Esophagus squamous epithelium (tissue), 5 donors: Measurements from ENCODE around the gene KLF6. TPM values are rescaled to one million over a fixed set of nuclear protein-coding genes. Genes with fewer than 3 reads are reported as not detected.

Experiments used
- DNase-seq: peaks from one replicate; lab custom pipeline; 2025; lab: John Stamatoyannopoulos, UW
- H3K27ac ChIP-seq, 4 donors: fragments of 200-600 bp; sonication (generic); one replicate each; pipeline ENCODE4 v1.5.1; 2016 to 2019; ENCODE audit warnings: mild to moderate bottlenecking in 1 of 4
- H3K27me3 ChIP-seq, 4 donors: fragments of 200-600 bp; sonication (generic); 1 replicate in 3 of 4; 2 replicates in 1 of 4; pipeline versions ENCODE4 v1.5.1 to v1.6.0; 2017 to 2021; ENCODE audit warnings: antibody characterized with exemption in 1 of 4
- H3K36me3 ChIP-seq, 3 donors: fragments of 200-600 bp; sonication (generic); one replicate each; pipeline ENCODE4 v1.5.1; 2016 to 2019
- H3K4me1 ChIP-seq, 3 donors: fragments of 200-600 bp; sonication (generic); one replicate each; pipeline ENCODE4 v1.5.1; 2017 to 2019
- H3K4me3 ChIP-seq, 4 donors: fragments of 200-600 bp; sonication (generic); 1 replicate in 3 of 4; 2 replicates in 1 of 4; pipeline ENCODE4 v1.5.1; 2016 to 2019; ENCODE audit warnings: mild to moderate bottlenecking in 2 of 4, moderate library complexity in 1 of 4
- H3K9me3 ChIP-seq, 3 donors: fragments of 200-600 bp; sonication (generic); one replicate each; pipeline ENCODE4 v1.5.1; 2016 to 2019
- CTCF ChIP-seq, 6 experiments: fragments of 450-650 bp in 4 of 6; fragments of 200-600 bp in 2 of 6; sonication (generic) in 2 of 6; IDR thresholded peaks; one replicate each; pipeline ENCODE4 v1.5.1; 2016 to 2019; ENCODE audit warnings: antibody characterized with exemption in 6 of 6, mild to moderate bottlenecking in 4 of 6, moderate library complexity in 4 of 6
- POLR2A ChIP-seq, 4 donors: fragments of 450-650 bp; IDR thresholded peaks; one replicate each; pipeline ENCODE4 v1.6.1; 2017; ENCODE audit warnings: antibody characterized with exemption in 4 of 4, mild to moderate bottlenecking in 4 of 4, moderate library complexity in 3 of 4
- WGBS, 2 donors: methylation state at CpG; one replicate each; pipeline ENCODE4 v1.1.5; 2018; 5-methylcytosine and 5-hydroxymethylcytosine counted together
- intact Hi-C: fragments of 100-400 bp; cut with DNase I; formaldehyde crosslinking; loops from one replicate; pipeline ENCODE4 v1.15.0; 2022
- total RNA-seq, 4 donors: library from RNA; depleted of rRNA; stranded (reverse); fragments of >200 nt; gene quantifications; one replicate each; pipeline ENCODE4 v1.1.0, GENCODE V29; 2016
- donor health status: DM: yes; HTN: yes; CAD: no.

Gene KLF6
- total RNA-seq, 4 donors from 2014 or later: 39.6 to 91.2 (median 74.2) TPM

DNA sequence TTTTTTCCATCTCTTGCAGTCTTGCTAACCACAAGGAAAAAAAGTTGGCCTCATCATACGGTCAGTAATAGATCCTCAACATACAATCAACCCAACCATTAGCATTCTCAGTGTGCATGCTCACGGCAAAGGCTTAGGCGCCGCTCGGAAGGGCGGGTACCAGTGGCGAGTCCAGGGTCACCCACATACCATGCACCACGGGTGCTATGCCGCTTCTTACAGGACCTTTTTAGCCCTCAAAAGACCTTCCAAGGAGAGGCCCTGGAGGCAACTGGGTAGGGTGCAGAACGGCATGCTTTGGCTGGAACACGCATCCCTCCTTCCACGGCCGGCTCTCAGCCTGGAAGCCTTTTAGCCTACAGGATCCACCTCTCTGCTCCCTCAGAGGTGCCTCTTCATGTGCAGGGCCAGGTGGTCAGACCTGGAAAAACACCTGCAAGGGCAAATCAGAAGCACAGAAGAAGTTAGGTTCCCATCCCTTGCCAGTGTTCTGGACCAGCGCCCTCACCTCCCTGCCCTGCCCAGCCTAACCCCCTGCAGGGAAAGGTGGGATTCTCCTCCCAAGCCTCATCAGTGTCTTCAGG, 5.8 kb downstream of the KLF6 start:
- TF ChIP-seq POLR2A (IDR thresholded peaks at IDR 0.05) (no peak), CTCF (IDR thresholded peaks at IDR 0.05) (no peak)
- H3K27ac ChIP-seq: peak overlapping the region; percentile 99 to 100 (median 100)
- no peaks in the 10 kb centered on the region for H3K27me3 ChIP-seq
- H3K4me1 ChIP-seq: peaks cover 55 to 80% (median 64%) of the 10 kb centered on the region in 3 donors
- no peaks in the 10 kb centered on the region for H3K9me3 ChIP-seq
- intact Hi-C loops: loop anchor here (10.0 kb wide), 1 partner anchor 294 kb away; no protein-coding TSS in a partner anchor
- 42 to 72% methylated on average over 1 to 9 of the region's 14 CpGs for WGBS, 2 donors
- no peak for DNase-seq
- peak overlapping the region; percentile 4 to 99 (median 76) for H3K4me3 ChIP-seq
- peaks cover 18 to 72% (median 42%) of the 10 kb centered on the region in 3 donors for H3K36me3 ChIP-seq

- Histone ChIP-seq H3K4me1 (peaks cover 55 to 83% (median 64%) of the 10 kb centered on the region in 3 donors), H3K27ac (peak overlapping the region; percentile 99 to 100 (median 100)), H3K4me3 (peak overlapping the region in 3 of 4 donors; percentile 70 to 99 (median 81)), H3K36me3 (peaks cover 18 to 74% (median 42%) of the 10 kb centered on the region in 3 donors), H3K27me3 (no peaks in the 10 kb centered on the region), H3K9me3 (no peaks in the 10 kb centered on the region)
- TF ChIP-seq CTCF (IDR thresholded peaks at IDR 0.05): no peak
- no peak for TF ChIP-seq POLR2A (IDR thresholded peaks at IDR 0.05)
- no peak for DNase-seq
- intact Hi-C loops: loop anchor here (10.0 kb wide), 1 partner anchor 294 kb away; no protein-coding TSS in a partner anchor
- 74 to 88% methylated on average over 3 of the region's 3 CpGs for WGBS, 2 donors
Measured at GRCh38 chr10:3778692-3779157, 6.3 kb downstream of the KLF6 start.

- Histone ChIP-seq H3K9me3 (no peaks in the 10 kb centered on the region), H3K36me3 (peaks cover 18 to 74% (median 42%) of the 10 kb centered on the region in 3 donors), H3K27me3 (no peaks in the 10 kb centered on the region), H3K27ac (peak overlapping the region; percentile 99 to 100 (median 100)), H3K4me3 (peak overlapping the region in 3 of 4 donors; percentile 12 to 99 (median 70)), H3K4me1 (peaks cover 55 to 83% (median 64%) of the 10 kb centered on the region in 3 donors)
- intact Hi-C loops: loop anchor here (10.0 kb wide), 1 partner anchor 293 kb away; no protein-coding TSS in a partner anchor
- DNase-seq: no peak
- 52 to 55% methylated on average over 7 of the region's 7 CpGs for WGBS, 2 donors
- TF ChIP-seq POLR2A (IDR thresholded peaks at IDR 0.05) (no peak), CTCF (IDR thresholded peaks at IDR 0.05) (no peak)
Measured at GRCh38 chr10:3777981-3778691, 6.9 kb downstream of the KLF6 start.

GRCh38 chr10:3776796-3777571, 8.0 kb downstream of the KLF6 start:
- WGBS, 2 donors: 26 to 27% methylated on average over 13 of the region's 13 CpGs
- no peaks in the 10 kb centered on the region for H3K27me3 ChIP-seq
- TF ChIP-seq POLR2A (IDR thresholded peaks at IDR 0.05) (no peak), CTCF (IDR thresholded peaks at IDR 0.05) (no peak)
- no peaks in the 10 kb centered on the region for H3K9me3 ChIP-seq
- no peak for DNase-seq
- peak overlapping the region; percentile 88 to 100 (median 99) for H3K27ac ChIP-seq
- peaks cover 18 to 73% (median 42%) of the 10 kb centered on the region in 3 donors for H3K36me3 ChIP-seq
- intact Hi-C loops: loop anchor here (10.0 kb wide), 1 partner anchor 292 kb away; no protein-coding TSS in a partner anchor
- H3K4me1 ChIP-seq: peaks cover 55 to 81% (median 64%) of the 10 kb centered on the region in 3 donors
- peak overlapping the region in 2 of 4 donors; percentile 15 to 21 for H3K4me3 ChIP-seq
